Mesodermal cell (in vitro differentiated cells): Measurements from ENCODE around the gene LLGL1.

ENCODE experiments used
- H3K27ac ChIP-seq: 2 replicates; pipeline ENCODE4 v1.7.0; 2013; ENCODE audit warnings: mild to moderate bottlenecking, low read depth, low read length, moderate library complexity; ENCODE audit not compliant: severe bottlenecking
- H3K36me3 ChIP-seq: 2 replicates; pipeline ENCODE4 v1.7.1; 2013; ENCODE audit warnings: mild to moderate bottlenecking, low read length, moderate library complexity; ENCODE audit not compliant: control insufficient read depth, insufficient read depth
- H3K4me1 ChIP-seq: one replicate; pipeline ENCODE4 v1.7.1; 2013; ENCODE audit warnings: mild to moderate bottlenecking, low read length; ENCODE audit not compliant: insufficient read depth, control insufficient read depth, poor library complexity, severe bottlenecking
- H3K4me3 ChIP-seq: 2 replicates; pipeline ENCODE4 v1.7.0; 2013; ENCODE audit warnings: low read length, control low read depth, mild to moderate bottlenecking; ENCODE audit not compliant: insufficient read depth, poor library complexity, severe bottlenecking; ENCODE audit errors: extremely low read depth
- H3K9me3 ChIP-seq: 2 replicates; pipeline ENCODE4 v1.7.1; 2013; ENCODE audit warnings: mild to moderate bottlenecking, low read length, moderate library complexity; ENCODE audit not compliant: control insufficient read depth
- WGBS, 2 experiments: methylation state at CpG; one replicate each; pipeline ENCODE4 v1.1.5; 2013; ENCODE audit warnings: missing lambda C conversion rate in 2 of 2; ENCODE audit not compliant: insufficient coverage in 2 of 2; 5-methylcytosine and 5-hydroxymethylcytosine counted together

The LLGL1 gene

GRCh38 chr17:18230288-18231141 lies 5.1 kb downstream of the LLGL1 start:
- peaks cover 46% of the 10 kb centered on the region for H3K36me3 ChIP-seq
- 79 to 85% methylated on average over 10 to 13 of the region's 14 CpGs for WGBS, 2 experiments
- H3K4me1 ChIP-seq, result peaks cover 22% of the 10 kb centered on the region
- H3K27ac ChIP-seq, result no peak overlapping the region
- no peak overlapping the region for H3K4me3 ChIP-seq
- H3K9me3 ChIP-seq, result no peaks in the 10 kb centered on the region

GRCh38 chr17:18231164-18231563 lies 5.7 kb downstream of the LLGL1 start:
- Histone ChIP-seq H3K4me3 (no peak overlapping the region), H3K27ac (peak overlapping the region; percentile 23), H3K36me3 (peaks cover 52% of the 10 kb centered on the region), H3K9me3 (no peaks in the 10 kb centered on the region), H3K4me1 (peaks cover 28% of the 10 kb centered on the region)
- WGBS, 2 experiments, result 59 to 61% methylated on average over 8 to 9 of the region's 9 CpGs

GRCh38 chr17:18233803-18234518 lies 8.5 kb downstream of the LLGL1 start:
- no peaks in the 10 kb centered on the region for H3K9me3 ChIP-seq
- no peak overlapping the region for H3K4me3 ChIP-seq
- H3K4me1 ChIP-seq, result peaks cover 17% of the 10 kb centered on the region
- no peak overlapping the region for H3K27ac ChIP-seq
- 96 to 97% methylated on average over 17 to 21 of the region's 22 CpGs for WGBS, 2 experiments
- H3K36me3 ChIP-seq, result peaks cover 77% of the 10 kb centered on the region

GRCh38 chr17:18234853-18235380 lies 9.5 kb downstream of the LLGL1 start:
- peaks cover 17% of the 10 kb centered on the region for H3K4me1 ChIP-seq
- 97 to 98% methylated on average over 21 of the region's 22 CpGs for WGBS, 2 experiments
- H3K36me3 ChIP-seq, result peaks cover 78% of the 10 kb centered on the region
- H3K27ac ChIP-seq, result no peak overlapping the region
- no peak overlapping the region for H3K4me3 ChIP-seq
- no peaks in the 10 kb centered on the region for H3K9me3 ChIP-seq

- no peak overlapping the region for H3K4me3 ChIP-seq
- no peaks in the 10 kb centered on the region for H3K9me3 ChIP-seq
- 83 to 86% methylated on average over 13 to 14 of the region's 14 CpGs for WGBS, 2 experiments
- peaks cover 82% of the 10 kb centered on the region for H3K36me3 ChIP-seq
- H3K4me1 ChIP-seq, result peaks cover 13% of the 10 kb centered on the region
- H3K27ac ChIP-seq, result peak overlapping the region; percentile 49
Measured at GRCh38 chr17:18235743-18236256, 10.4 kb downstream of the LLGL1 start.

- Histone ChIP-seq H3K4me1 (peaks cover 11% of the 10 kb centered on the region), H3K9me3 (no peaks in the 10 kb centered on the region), H3K36me3 (peaks cover 88% of the 10 kb centered on the region), H3K4me3 (no peak overlapping the region), H3K27ac (no peak overlapping the region)
- 97 to 98% methylated on average over 16 to 17 of the region's 18 CpGs for WGBS, 2 experiments
Measured at GRCh38 chr17:18236494-18236893, 11.1 kb downstream of the LLGL1 start.

- Histone ChIP-seq H3K4me3 (no peak overlapping the region), H3K9me3 (no peaks in the 10 kb centered on the region), H3K4me1 (peaks cover 11% of the 10 kb centered on the region), H3K27ac (no peak overlapping the region), H3K36me3 (peaks cover 92% of the 10 kb centered on the region)
- WGBS, 2 experiments, result 97 to 99% methylated on average over 19 to 20 of the region's 20 CpGs
Measured at GRCh38 chr17:18237461-18237860, 12.0 kb downstream of the LLGL1 start.

- no peaks in the 10 kb centered on the region for H3K9me3 ChIP-seq
- WGBS, 2 experiments, result 97 to 99% methylated on average over 16 to 17 of the region's 18 CpGs
- no peak overlapping the region for H3K4me3 ChIP-seq
- no peak overlapping the region for H3K27ac ChIP-seq
- H3K36me3 ChIP-seq, result peaks cover 89% of the 10 kb centered on the region
- peaks cover 11% of the 10 kb centered on the region for H3K4me1 ChIP-seq
Measured at GRCh38 chr17:18238299-18238698, 12.9 kb downstream of the LLGL1 start.

- Histone ChIP-seq H3K4me1 (peaks cover 8% of the 10 kb centered on the region), H3K4me3 (no peak overlapping the region), H3K27ac (no peak overlapping the region), H3K9me3 (no peaks in the 10 kb centered on the region), H3K36me3 (peaks cover 88% of the 10 kb centered on the region)
- WGBS, 2 experiments, result 94 to 96% methylated on average over 18 of the region's 19 CpGs
Measured at GRCh38 chr17:18240449-18240848, 15.0 kb downstream of the LLGL1 start.

- WGBS, 2 experiments, result 92 to 93% methylated on average over 27 to 28 of the region's 28 CpGs
- H3K36me3 ChIP-seq, result peaks cover 88% of the 10 kb centered on the region
- no peaks in the 10 kb centered on the region for H3K4me1 ChIP-seq
- no peak overlapping the region for H3K27ac ChIP-seq
- H3K4me3 ChIP-seq, result no peak overlapping the region
- no peaks in the 10 kb centered on the region for H3K9me3 ChIP-seq
Measured at GRCh38 chr17:18241229-18241871, 15.9 kb downstream of the LLGL1 start.
